H1 (cell line): ENCODE data around the gene COX5A. TPM values are rescaled to one million over a fixed set of nuclear protein-coding genes. Genes with fewer than 3 reads are reported as not detected.

ENCODE experiments used
- CTCF ChIA-PET: fragments of 300-600 bp; sonication (Branson Sonifier 250); formaldehyde crosslinking; loops from one replicate; lab custom pipeline; 2021; ENCODE audit not compliant: partially characterized antibody; lab: Charles Lee
- POLR2A ChIA-PET: fragments of 300-600 bp; sonication (Branson Sonifier 250); formaldehyde crosslinking; loops from one replicate; lab custom pipeline; 2021; ENCODE audit warnings: inconsistent platforms; ENCODE audit not compliant: partially characterized antibody; lab: Charles Lee
- DNase-seq, 2 experiments: peaks; one replicate each; pipeline versions ENCODE4 v3.0.0 to v3.0.0-alpha.2; 2010 to 2022; ENCODE audit warnings: low spot score in 2 of 2, low read depth in 1 of 2, mixed read lengths in 1 of 2
- FAIRE-seq: peaks from 2 replicates; lab custom pipeline; 2011; peaks lifted over from hg19 to GRCh38; lab: Jason Lieb, UNC
- H2AFZ ChIP-seq: 2 replicates; pipeline ENCODE4 v1.8.1; 2012; ENCODE audit warnings: low read length, inconsistent platforms
- H2AK5ac ChIP-seq: 2 replicates; pipeline ENCODE4 v1.6.1; 2013; ENCODE audit warnings: low read depth, low read length
- H2BK120ac ChIP-seq: replicated peaks from 2 replicates; pipeline ENCODE3; 2013; ENCODE audit warnings: low read depth, low read length, inconsistent platforms
- H2BK12ac ChIP-seq: 2 replicates; pipeline ENCODE4 v1.6.1; 2013; ENCODE audit warnings: low read depth, low read length
- H2BK15ac ChIP-seq: 2 replicates; pipeline ENCODE4 v1.6.1; 2013; ENCODE audit warnings: low read length
- H2BK20ac ChIP-seq: 2 replicates; pipeline ENCODE4 v1.6.1; 2013; ENCODE audit warnings: low read length
- H2BK5ac ChIP-seq: 2 replicates; pipeline ENCODE4 v1.6.1; 2013; ENCODE audit warnings: low read depth, low read length
- H3K14ac ChIP-seq: 2 replicates; pipeline ENCODE4 v1.6.1; 2013; ENCODE audit warnings: inconsistent platforms; ENCODE audit not compliant: insufficient read length
- H3K18ac ChIP-seq: 2 replicates; pipeline ENCODE4 v1.6.1; 2013; ENCODE audit warnings: low read length; ENCODE audit errors: extremely low read depth
- H3K23ac ChIP-seq: 2 replicates; pipeline ENCODE4 v1.6.1; 2013; ENCODE audit warnings: inconsistent platforms; ENCODE audit not compliant: insufficient read length
- H3K23me2 ChIP-seq: 2 replicates; pipeline ENCODE4 v1.6.1; 2013; ENCODE audit warnings: low read depth, low read length
- H3K27ac ChIP-seq: 2 replicates; pipeline ENCODE4 v1.6.1; 2011; ENCODE audit warnings: low read depth, low read length, inconsistent platforms
- H3K27me3 ChIP-seq, 4 experiments: replicated peaks in 1 of 4; 1 replicate in 1 of 4; 2 replicates in 3 of 4; pipeline versions ENCODE4 v1.6.1 to v1.8.1; 2011 to 2013; ENCODE audit warnings: low read length in 3 of 4, mild to moderate bottlenecking in 3 of 4, inconsistent platforms in 2 of 4, mixed read lengths in 2 of 4, moderate library complexity in 1 of 4; ENCODE audit not compliant: control insufficient read depth in 3 of 4, insufficient read depth in 3 of 4; ENCODE audit errors: extremely low read depth in 1 of 4
- H3K36me3 ChIP-seq, 4 experiments: 2 replicates each; pipeline versions ENCODE4 v1.6.1 to v1.8.1; 2011 to 2013; ENCODE audit warnings: mild to moderate bottlenecking in 4 of 4, low read length in 3 of 4, moderate library complexity in 2 of 4, control low read depth in 1 of 4, inconsistent platforms in 1 of 4; ENCODE audit not compliant: insufficient read depth in 4 of 4, control insufficient read depth in 2 of 4
- H3K4ac ChIP-seq: replicated peaks from 2 replicates; pipeline ENCODE3; 2013; ENCODE audit warnings: low read length, low read depth, mixed read lengths, inconsistent platforms; ENCODE audit not compliant: insufficient read length
- H3K4me1 ChIP-seq, 4 experiments: replicated peaks in 1 of 4; 1 replicate in 1 of 4; 2 replicates in 3 of 4; pipeline versions ENCODE4 v1.6.1 to v1.8.1; 2011 to 2013; ENCODE audit warnings: low read length in 3 of 4, inconsistent platforms in 2 of 4, mixed read lengths in 1 of 4; ENCODE audit not compliant: insufficient read depth in 4 of 4, control insufficient read depth in 3 of 4
- H3K4me2 ChIP-seq, 2 experiments: 2 replicates each; pipeline versions ENCODE4 v1.6.1 to v1.8.1; 2011 to 2013; ENCODE audit warnings: low read depth in 2 of 2, low read length in 2 of 2, control low read depth in 1 of 2, inconsistent platforms in 1 of 2, mild to moderate bottlenecking in 1 of 2; ENCODE audit not compliant: insufficient read depth in 1 of 2
- H3K4me3 ChIP-seq, 4 experiments: fragments of 200-600, 300-600 bp in 1 of 4; sonication (generic), shearing (Covaris generic), sonication (Bioruptor Twin) in 1 of 4; 2 replicates each; pipeline versions ENCODE4 v1.5.1 to v1.8.1; 2011 to 2016; ENCODE audit warnings: low read length in 4 of 4, low read depth in 3 of 4, control low read depth in 2 of 4, inconsistent platforms in 2 of 4, mild to moderate bottlenecking in 2 of 4, mixed read lengths in 1 of 4, moderate library complexity in 1 of 4; ENCODE audit not compliant: insufficient read depth in 2 of 4; ENCODE audit errors: extremely low read depth in 1 of 4
- H3K56ac ChIP-seq: replicated peaks from 2 replicates; pipeline ENCODE3; 2013; ENCODE audit warnings: low read depth, mild to moderate bottlenecking, mixed read lengths, low read length, inconsistent platforms; ENCODE audit not compliant: insufficient read length
- H3K79me1 ChIP-seq: 2 replicates; pipeline ENCODE4 v1.6.1; 2013; ENCODE audit warnings: low read depth, low read length, control low read depth
- H3K79me2 ChIP-seq, 2 experiments: 2 replicates each; pipeline versions ENCODE4 v1.6.1 to v1.8.1; 2012 to 2013; ENCODE audit warnings: low read length in 2 of 2, mild to moderate bottlenecking in 2 of 2, inconsistent platforms in 1 of 2; ENCODE audit not compliant: insufficient read depth in 2 of 2, control insufficient read depth in 1 of 2
- H3K9ac ChIP-seq, 4 experiments: replicated peaks in 1 of 4; 1 replicate in 1 of 4; 2 replicates in 3 of 4; pipeline versions ENCODE4 v1.6.1 to v1.8.1; 2011 to 2013; ENCODE audit warnings: low read depth in 3 of 4, low read length in 3 of 4, control low read depth in 2 of 4, mild to moderate bottlenecking in 2 of 4, moderate library complexity in 2 of 4, inconsistent platforms in 1 of 4; ENCODE audit errors: extremely low read depth in 1 of 4
- H3K9me3 ChIP-seq, 2 experiments: 2 replicates each; pipeline versions ENCODE4 v1.6.1 to v1.8.1; 2012 to 2013; ENCODE audit warnings: mild to moderate bottlenecking in 2 of 2, moderate library complexity in 2 of 2, control low read depth in 1 of 2, inconsistent platforms in 1 of 2, low read depth in 1 of 2, low read length in 1 of 2, mixed read lengths in 1 of 2; ENCODE audit not compliant: insufficient read depth in 2 of 2
- H4K20me1 ChIP-seq, 2 experiments: replicated peaks in 1 of 2; 2 replicates each; pipeline versions ENCODE3 to v1.8.1; 2011 to 2013; ENCODE audit warnings: inconsistent platforms in 2 of 2, low read length in 2 of 2, mild to moderate bottlenecking in 1 of 2; ENCODE audit not compliant: insufficient read depth in 2 of 2, control insufficient read depth in 1 of 2
- H4K5ac ChIP-seq: 2 replicates; pipeline ENCODE4 v1.6.1; 2013; ENCODE audit warnings: low read length, low read depth, mixed read lengths, inconsistent platforms; ENCODE audit not compliant: insufficient read length
- H4K8ac ChIP-seq: 2 replicates; pipeline ENCODE4 v1.8.0; 2013; ENCODE audit warnings: mild to moderate bottlenecking, moderate library complexity, low read length, inconsistent platforms; ENCODE audit not compliant: insufficient read depth; ENCODE audit errors: extremely low read depth
- H4K91ac ChIP-seq: replicated peaks from 2 replicates; pipeline ENCODE3; 2013; ENCODE audit warnings: low read length, mixed read lengths, inconsistent platforms; ENCODE audit not compliant: insufficient read length
- ATF3 ChIP-seq: IDR thresholded peaks from 2 replicates; pipeline ENCODE4 v1.6.1; 2011; ENCODE audit warnings: low read depth, mild to moderate bottlenecking, low read length; ENCODE audit not compliant: insufficient read depth
- BACH1 ChIP-seq: IDR thresholded peaks from 2 replicates; pipeline ENCODE4 v1.6.1; 2012; ENCODE audit warnings: low read length, improper control_type of control experiment
- CTCF ChIP-seq, 3 experiments: IDR thresholded peaks; 1 replicate in 2 of 3; 2 replicates in 1 of 3; pipeline versions ENCODE4 v1.5.1 to v1.6.1; 2011; ENCODE audit warnings: low read length in 3 of 3, mild to moderate bottlenecking in 3 of 3, inconsistent platforms in 2 of 3, low read depth in 1 of 3, moderate library complexity in 1 of 3; ENCODE audit not compliant: insufficient read depth in 1 of 3; ENCODE audit errors: control extremely low read depth in 1 of 3
- MAX ChIP-seq: IDR thresholded peaks from 2 replicates; pipeline ENCODE4 v1.6.1; 2012; ENCODE audit warnings: inconsistent platforms
- NRF1 ChIP-seq: IDR thresholded peaks from 2 replicates; pipeline ENCODE4 v1.6.1; 2011; ENCODE audit warnings: mild to moderate bottlenecking, low read depth, low read length, improper control_type of control experiment
- TAF1 ChIP-seq: IDR thresholded peaks from 2 replicates; pipeline ENCODE4 v1.6.1; 2011; ENCODE audit warnings: mild to moderate bottlenecking, low read depth, low read length
- TCF12 ChIP-seq: IDR thresholded peaks from 2 replicates; pipeline ENCODE4 v1.6.1; 2011; ENCODE audit warnings: low read depth, mild to moderate bottlenecking, low read length
- WGBS, 2 experiments: shearing (Covaris generic) in 1 of 2; methylation state at CpG; one replicate each; pipeline versions ENCODE4 v1.1.6 to v1.1.7; 2013 to 2015; ENCODE audit warnings: low lambda C conversion rate in 2 of 2, mixed read lengths in 2 of 2, inconsistent platforms in 1 of 2, low coverage in 1 of 2, missing lambda C conversion rate in 1 of 2; ENCODE audit not compliant: insufficient replicate concordance in 2 of 2, insufficient coverage in 1 of 2, insufficient read length in 1 of 2; ENCODE audit errors: extremely low coverage in 1 of 2, missing lambda C conversion rate in 1 of 2; 5-methylcytosine and 5-hydroxymethylcytosine counted together
- polyA plus RNA-seq, 7 experiments: library from polyadenylated mRNA; depleted of rRNA in 3 of 7; stranded (reverse) in 5 of 7; unstranded in 2 of 7; fragments of >200 nt in 5 of 7; fragments of 200-250 nt in 2 of 7; gene quantifications; 1 replicate in 5 of 7; 2 replicates in 1 of 7; 4 replicates in 1 of 7; pipeline versions ENCODE4 v1.2.1 to v1.2.3, GENCODE V29; 2011 to 2013; ENCODE audit warnings: missing spikeins in 2 of 7, mixed read lengths in 2 of 7
- total RNA-seq: library from RNA; stranded (reverse); fragmentation: NEBNext Ultra II Directional; extraction: Animal tissue kit (Norgen Biotek cat#: 25700); gene quantifications from 2 replicates; pipeline ENCODE4 v1.2.1, GENCODE V29; 2021

COX5A gene
- total and polyA plus RNA-seq, 2 of the 8 experiments (the other 6 are each of a cell fraction or from before 2014, with no cell fraction given) = 270 to 367 TPM

GRCh38 chr15:74917676-74918075 lies 20.2 kb downstream of the COX5A start:
- H3K79me2 ChIP-seq = no peaks in the 10 kb centered on the region
- H4K20me1 ChIP-seq = peaks cover 0 to 4% of the 10 kb centered on the region in 2 experiments
- FAIRE-seq (no peak), DNase-seq (no peak)
- H3K79me1 ChIP-seq = no peaks in the 10 kb centered on the region
- no peaks in the 10 kb centered on the region for H3K27me3 ChIP-seq
- H2BK12ac ChIP-seq = no peak overlapping the region
- no peaks in the 10 kb centered on the region for H3K23me2 ChIP-seq
- TF ChIP-seq TCF12 = no peak
- TF ChIP-seq BACH1 = no peak
- no peak for TF ChIP-seq ATF3
- TF ChIP-seq NRF1 = no peak
- no peak for TF ChIP-seq TAF1
- TF ChIP-seq CTCF (IDR thresholded peaks at IDR 0.05; ENCODE audit: control extremely low read depth in 1 of 3, insufficient read depth in 1 of 3, low read depth in 1 of 3, low read length in 3 of 3) = no peak
- no peak for TF ChIP-seq MAX
- H3K4me2 ChIP-seq = no peak overlapping the region
- H2AK5ac ChIP-seq = no peak overlapping the region
- H3K18ac ChIP-seq = no peak overlapping the region
- no peak overlapping the region for H4K5ac ChIP-seq
- no peak overlapping the region for H3K56ac ChIP-seq
- H2BK15ac ChIP-seq = no peak overlapping the region
- H3K4me3 ChIP-seq = no peak overlapping the region
- no peak overlapping the region for H2BK120ac ChIP-seq
- H2AFZ ChIP-seq = no peak overlapping the region
- H3K27ac ChIP-seq = no peak overlapping the region
- no peak overlapping the region for H3K23ac ChIP-seq
- no peak overlapping the region for H2BK20ac ChIP-seq
- H3K9ac ChIP-seq = no peak overlapping the region
- no peak overlapping the region for H2BK5ac ChIP-seq
- 93% methylated on average over 6 of the region's 6 CpGs; no CpG with 5 or more reads in 1 of the 2 experiments for WGBS, 2 experiments
- no peak overlapping the region for H4K8ac ChIP-seq
- H4K91ac ChIP-seq = no peak overlapping the region
- H3K36me3 ChIP-seq = peaks cover 22 to 79% (median 50%) of the 10 kb centered on the region in 4 experiments
- no peak overlapping the region for H3K4ac ChIP-seq
- ChIA-PET CTCF (interaction anchor here (1.1 to 2.3 kb wide), 4 partner anchors 15 to 74 kb away, joined by 4 to 8 read pairs (median 7); no protein-coding TSS in a partner anchor), POLR2A (interaction anchor here (1.0 to 10.9 kb wide), 3 partner anchors 12 to 21 kb away, joined by 4 to 84 read pairs (median 19); partner anchors contain the start of genes COX5A and FAM219B)
- H3K4me1 ChIP-seq = no peaks in the 10 kb centered on the region
- no peak overlapping the region for H3K14ac ChIP-seq
- no peaks in the 10 kb centered on the region for H3K9me3 ChIP-seq
